HEK293 (cell line): ENCODE results near the gene NRIP1.

Source experiments
- CTCF ChIA-PET: fragments of 350-600 bp; formaldehyde crosslinking; extraction: SDS; loops from one replicate; lab custom pipeline; 2021; ENCODE audit warnings: antibody characterized with exemption; lab: Yijun Ruan, JAX
- POLR2A ChIA-PET: fragments of 300-600 bp; formaldehyde crosslinking; extraction: SDS; loops from one replicate; lab custom pipeline; 2020; ENCODE audit warnings: antibody characterized with exemption, inconsistent platforms; lab: Yijun Ruan, JAX
- H3K27ac ChIP-seq: fragments of 200-500 bp; sonication (Bioruptor generic); 2 replicates; pipeline ENCODE4 v1.5.1; 2014; ENCODE audit warnings: low read depth, low read length, control low read depth, inconsistent platforms; ENCODE audit errors: extremely low read depth
- H3K36me3 ChIP-seq, 2 experiments: fragments of 200-500 bp in 1 of 2; sonication (Bioruptor generic) in 1 of 2; 1 replicate in 1 of 2; 2 replicates in 1 of 2; pipeline ENCODE4 v1.5.1; 2014 to 2017; ENCODE audit warnings: inconsistent platforms in 2 of 2, low read length in 2 of 2; ENCODE audit not compliant: control insufficient read depth in 2 of 2, insufficient read depth in 1 of 2
- H3K4me1 ChIP-seq: fragments of 200-500 bp; sonication (Bioruptor generic); 2 replicates; pipeline ENCODE4 v1.5.1; 2014; ENCODE audit warnings: mild to moderate bottlenecking, low read length, inconsistent platforms; ENCODE audit not compliant: control insufficient read depth, insufficient read depth
- H3K4me3 ChIP-seq: 2 replicates; pipeline ENCODE4 v1.5.1; 2011; ENCODE audit warnings: low read depth, mild to moderate bottlenecking, control low read depth, low read length, moderate library complexity
- H3K9me3 ChIP-seq: fragments of 200-500 bp; sonication (Bioruptor generic); 2 replicates; pipeline ENCODE4 v1.5.1; 2014; ENCODE audit warnings: low read depth, low read length, inconsistent platforms; ENCODE audit not compliant: control insufficient read depth, insufficient read depth
- AEBP2 ChIP-seq: fragments of 450-650 bp; formaldehyde crosslinking; IDR thresholded peaks from 2 replicates; pipeline ENCODE4 v1.5.1; 2016; ENCODE audit warnings: missing biosample characterization, missing genetic modification characterization, borderline replicate concordance
- HIC1 ChIP-seq: fragments of 450-650 bp; formaldehyde crosslinking; IDR thresholded peaks from 2 replicates; pipeline ENCODE4 v1.5.1; 2016; ENCODE audit warnings: missing biosample characterization, missing genetic modification characterization
- ZBTB20 ChIP-seq: fragments of 450-650 bp; formaldehyde crosslinking; IDR thresholded peaks from 2 replicates; pipeline ENCODE4 v1.5.1; 2016; ENCODE audit warnings: missing biosample characterization, missing genetic modification characterization
- ZBTB49 ChIP-seq: fragments of 450-650 bp; formaldehyde crosslinking; IDR thresholded peaks from 2 replicates; pipeline ENCODE4 v1.5.1; 2016; ENCODE audit warnings: missing biosample characterization, missing genetic modification characterization, low read depth
- ZNF112 ChIP-seq: fragments of 450-650 bp; formaldehyde crosslinking; IDR thresholded peaks from 2 replicates; pipeline ENCODE4 v1.5.0; 2017; ENCODE audit warnings: missing biosample characterization, missing genetic modification characterization
- ZNF133 ChIP-seq: fragments of 450-650 bp; formaldehyde crosslinking; IDR thresholded peaks from 2 replicates; pipeline ENCODE4 v1.5.1; 2016; ENCODE audit warnings: missing biosample characterization, missing genetic modification characterization
- ZNF157 ChIP-seq: fragments of 450-650 bp; formaldehyde crosslinking; IDR thresholded peaks from 2 replicates; pipeline ENCODE4 v1.5.1; 2016; ENCODE audit warnings: missing biosample characterization, missing genetic modification characterization
- ZNF24 ChIP-seq: fragments of 450-650 bp; formaldehyde crosslinking; IDR thresholded peaks from 2 replicates; pipeline ENCODE4 v1.5.1; 2016; ENCODE audit warnings: missing biosample characterization, missing genetic modification characterization
- ZNF391 ChIP-seq: fragments of 450-650 bp; formaldehyde crosslinking; IDR thresholded peaks from 2 replicates; pipeline ENCODE4 v1.5.1; 2016; ENCODE audit warnings: low read depth, missing biosample characterization, missing genetic modification characterization, borderline replicate concordance
- ZNF416 ChIP-seq: fragments of 450-650 bp; formaldehyde crosslinking; IDR thresholded peaks from 2 replicates; pipeline ENCODE4 v1.5.1; 2016; ENCODE audit warnings: missing biosample characterization, missing genetic modification characterization
- ZNF513 ChIP-seq: fragments of 450-650 bp; IDR thresholded peaks from 2 replicates; pipeline ENCODE4 v1.5.1; 2018; ENCODE audit warnings: missing biosample characterization, missing genetic modification characterization
- ZNF549 ChIP-seq: fragments of 450-650 bp; IDR thresholded peaks from 2 replicates; pipeline ENCODE4 v1.5.1; 2018; ENCODE audit warnings: missing biosample characterization, missing genetic modification characterization, mild to moderate bottlenecking, inconsistent platforms, moderate library complexity
- ZNF558 ChIP-seq: fragments of 450-650 bp; formaldehyde crosslinking; IDR thresholded peaks from 2 replicates; pipeline ENCODE4 v1.5.1; 2016; ENCODE audit warnings: missing biosample characterization, missing genetic modification characterization
- ZNF660 ChIP-seq: fragments of 450-650 bp; IDR thresholded peaks from 2 replicates; pipeline ENCODE4 v1.5.1; 2018; ENCODE audit warnings: missing biosample characterization, mild to moderate bottlenecking, missing genetic modification characterization
- ZNF76 ChIP-seq: fragments of 450-650 bp; formaldehyde crosslinking; IDR thresholded peaks from 2 replicates; pipeline ENCODE4; 2016; ENCODE audit warnings: low read depth, missing biosample characterization, missing genetic modification characterization, borderline replicate concordance
- ZSCAN23 ChIP-seq: fragments of 450-650 bp; formaldehyde crosslinking; IDR thresholded peaks from 2 replicates; pipeline ENCODE4 v1.5.1; 2016; ENCODE audit warnings: missing biosample characterization, missing genetic modification characterization

The NRIP1 gene

GRCh38 chr21:14982336-14982735 is 82.5 kb downstream of the NRIP1 start:
- Histone ChIP-seq H3K4me1 (0 out of 2 replicates have a peak, but pooled peaks cover 4% of the 10 kb centered on the region), H3K36me3 (no peaks in the 10 kb centered on the region; a peak in 1 of 3 replicates), H3K4me3 (no peak overlapping the region), H3K27ac (no peak overlapping the region), H3K9me3 (no peaks in the 10 kb centered on the region)
- CTCF ChIA-PET: interaction anchor here (1.5 kb wide), 1 partner anchor 500 kb away, joined by 3 read pairs; no protein-coding TSS in a partner anchor
- TF ChIP-seq ZNF133: no peak
- no peak for TF ChIP-seq ZNF416 (tag by site-specific recombination)
- no peak for TF ChIP-seq HIC1
- no peak for TF ChIP-seq ZNF558 (tag by site-specific recombination)
- no peak for TF ChIP-seq ZNF549
- no peak for TF ChIP-seq ZBTB49 (tag by site-specific recombination)
- TF ChIP-seq ZNF157 (tag by site-specific recombination): no peak
- no peak for TF ChIP-seq ZNF391
- no peak for TF ChIP-seq ZNF660 (tag by site-specific recombination)
- no peak for TF ChIP-seq ZNF513 (tag by site-specific recombination)
- POLR2A ChIA-PET: interaction anchor here (0.6 kb wide), 1 partner anchor 25 kb away, joined by 3 read pairs; no protein-coding TSS in a partner anchor

- POLR2A ChIA-PET: no interaction called here
- H3K27ac ChIP-seq: no peak overlapping the region
- TF ChIP-seq ZNF76 (tag by site-specific recombination) (no peak), ZSCAN23 (tag by site-specific recombination) (no peak), AEBP2 (tag by site-specific recombination) (no peak), ZNF112 (no peak), ZBTB20 (no peak), ZNF24 (tag by site-specific recombination) (no peak)
These were observed 83.6 kb downstream of the NRIP1 start for GRCh38 chr21:14981246-14981645.

More at GRCh38 chr21:14981246-14981645, 83.6 kb downstream of the NRIP1 start:
- Histone ChIP-seq H3K4me1 (0 out of 2 replicates have a peak, but pooled peaks cover 4% of the 10 kb centered on the region), H3K36me3 (no peaks in the 10 kb centered on the region; a peak in 1 of 3 replicates), H3K4me3 (no peak overlapping the region), H3K9me3 (no peaks in the 10 kb centered on the region)
- CTCF ChIA-PET: no interaction called here
